HepG2 (cell line): ENCODE results near the gene ISCA2. TPM values are rescaled to one million over a fixed set of nuclear protein-coding genes. Genes with fewer than 3 reads are reported as not detected.

Source experiments
- ATAC-seq: fragments of 200-7000 bp; cut with Tn5 transposase; 3 replicates; pipeline ENCODE4 v1.9.1; 2020; ENCODE audit warnings: mild to moderate bottlenecking, moderate library complexity
- BruUV-seq: library from RNA; stranded (reverse); fragments of 400-500 nt; replicated peaks from 2 replicates; lab custom pipeline; 2021; lab: Mats Ljungman, UMichigan
- CTCF ChIA-PET: fragments of 300-600 bp; formaldehyde crosslinking; extraction: SDS; loops from one replicate; lab custom pipeline; 2021; ENCODE audit warnings: low total read pairs, inconsistent platforms, low intra/inter-chr PET ratio; lab: Yijun Ruan, JAX
- POLR2A ChIA-PET: fragments of 350-600 bp; sonication (Branson Sonifier 250); formaldehyde crosslinking; loops from one replicate; lab custom pipeline; 2020; ENCODE audit warnings: antibody characterized with exemption, inconsistent platforms; lab: Yijun Ruan, JAX
- DNase-seq: peaks from one replicate; pipeline ENCODE4 v3.0.0-alpha.2; 2015; ENCODE audit warnings: low spot score
- FAIRE-seq: peaks from 3 replicates; lab custom pipeline; 2011; peaks lifted over from hg19 to GRCh38; lab: Jason Lieb, UNC
- H2AFZ ChIP-seq: one replicate; pipeline ENCODE4 v1.6.1; 2011; ENCODE audit warnings: low read length, inconsistent platforms
- H3K27ac ChIP-seq: fragments of 300-600 bp; 3 replicates; pipeline ENCODE4 v1.8.0; 2011; ENCODE audit warnings: mixed run types, mild to moderate bottlenecking, mixed read lengths, low read length, inconsistent platforms; ENCODE audit not compliant: insufficient read depth; ENCODE audit errors: extremely low read length
- H3K27me3 ChIP-seq, 2 experiments: fragments of 200-600 bp in 1 of 2; 2 replicates in 1 of 2; 3 replicates in 1 of 2; pipeline versions ENCODE4 v1.6.0 to v1.8.0; 2011; ENCODE audit warnings: low read length in 2 of 2, mild to moderate bottlenecking in 2 of 2, moderate library complexity in 2 of 2, inconsistent platforms in 1 of 2; ENCODE audit not compliant: insufficient read depth in 2 of 2, control insufficient read depth in 1 of 2
- H3K36me3 ChIP-seq, 2 experiments: fragments of 200-600 bp in 1 of 2; replicated peaks in 1 of 2; 2 replicates in 1 of 2; 3 replicates in 1 of 2; pipeline versions ENCODE4 v1.5.1 to v1.8.0; 2011; ENCODE audit warnings: low read length in 2 of 2, inconsistent platforms in 1 of 2; ENCODE audit not compliant: insufficient read depth in 2 of 2, control insufficient read depth in 1 of 2
- H3K4me1 ChIP-seq: 2 replicates; pipeline ENCODE4 v1.5.1; 2012; ENCODE audit warnings: low read length, inconsistent platforms; ENCODE audit not compliant: insufficient read depth
- H3K4me2 ChIP-seq: 2 replicates; pipeline ENCODE4 v1.6.0; 2011; ENCODE audit warnings: low read depth, low read length, inconsistent platforms
- H3K4me3 ChIP-seq, 3 experiments: fragments of 200-600 bp in 1 of 3; sonication (generic), shearing (Covaris generic) in 1 of 3; replicated peaks in 1 of 3; 2 replicates each; pipeline ENCODE4 v1.5.1; 2011 to 2016; ENCODE audit warnings: low read length in 3 of 3, inconsistent platforms in 2 of 3, low read depth in 2 of 3, mild to moderate bottlenecking in 2 of 3, control low read depth in 1 of 3, mixed read lengths in 1 of 3; ENCODE audit not compliant: insufficient read depth in 1 of 3
- H3K79me2 ChIP-seq: one replicate; pipeline ENCODE4 v1.6.1; 2011; ENCODE audit warnings: low read length, inconsistent platforms; ENCODE audit not compliant: insufficient read depth
- H3K9ac ChIP-seq: 2 replicates; pipeline ENCODE4 v1.6.0; 2011; ENCODE audit warnings: mild to moderate bottlenecking, low read depth, low read length, inconsistent platforms; ENCODE audit not compliant: insufficient read depth
- H3K9me3 ChIP-seq: 2 replicates; pipeline ENCODE4 v1.5.1; 2012; ENCODE audit warnings: mild to moderate bottlenecking, low read length
- H4K20me1 ChIP-seq: 2 replicates; pipeline ENCODE4 v1.6.0; 2011; ENCODE audit warnings: inconsistent platforms, mild to moderate bottlenecking, low read length, moderate library complexity; ENCODE audit not compliant: insufficient read depth
- ATF7 ChIP-seq, 2 experiments: fragments of 450-650 bp in 1 of 2; sonication (generic) in 1 of 2; formaldehyde crosslinking in 1 of 2; IDR thresholded peaks; 2 replicates each; pipeline versions ENCODE4 v1.4.0 to v1.6.1; 2016 to 2020; ENCODE audit warnings: antibody characterized with exemption in 1 of 2, mild to moderate bottlenecking in 1 of 2, missing genetic modification reagents in 1 of 2
- CHCHD3 ChIP-seq: sonication (generic); formaldehyde crosslinking; IDR thresholded peaks from 2 replicates; pipeline ENCODE4 v1.8.0; 2022; ENCODE audit warnings: mild to moderate bottlenecking, missing genetic modification reagents, moderate library complexity
- MAFK ChIP-seq, 2 experiments: IDR thresholded peaks in 1 of 2; conservative IDR thresholded peaks in 1 of 2; 2 replicates each; pipeline ENCODE4 v1.6.1; 2011; ENCODE audit warnings: improper control_type of control experiment in 2 of 2, low read length in 2 of 2
- NONO ChIP-seq, 2 experiments: fragments of 450-650 bp in 1 of 2; sonication (generic) in 1 of 2; formaldehyde crosslinking in 1 of 2; IDR thresholded peaks in 1 of 2; conservative IDR thresholded peaks in 1 of 2; 2 replicates each; pipeline versions ENCODE4 v1.6.1 to v1.8.0; 2017 to 2022; ENCODE audit warnings: mild to moderate bottlenecking in 1 of 2, missing genetic modification reagents in 1 of 2, moderate library complexity in 1 of 2
- RFXAP ChIP-seq: sonication (generic); formaldehyde crosslinking; IDR thresholded peaks from 2 replicates; pipeline ENCODE4 v1.4.0; 2020; ENCODE audit warnings: missing genetic modification reagents, borderline replicate concordance
- SOX13 ChIP-seq, 3 experiments: fragments of 450-650 bp in 1 of 3; sonication (generic) in 1 of 3; formaldehyde crosslinking in 1 of 3; IDR thresholded peaks in 2 of 3; conservative IDR thresholded peaks in 1 of 3; 2 replicates each; pipeline versions ENCODE4 v1.5.0 to v1.6.1; 2016 to 2020; ENCODE audit warnings: antibody characterized with exemption in 1 of 3, mild to moderate bottlenecking in 1 of 3, missing compliant biosample characterization in 1 of 3, missing genetic modification reagents in 1 of 3, moderate library complexity in 1 of 3
- ZFP41 ChIP-seq: sonication (generic); formaldehyde crosslinking; IDR thresholded peaks from 2 replicates; pipeline ENCODE4 v1.4.0; 2020; ENCODE audit warnings: mild to moderate bottlenecking, missing genetic modification reagents, borderline replicate concordance
- ZNF337 ChIP-seq: sonication (generic); formaldehyde crosslinking; IDR thresholded peaks from 2 replicates; pipeline ENCODE4 v1.5.1; 2020; ENCODE audit warnings: missing genetic modification reagents, low read depth, mild to moderate bottlenecking, borderline replicate concordance
- ZNF432 ChIP-seq: sonication (generic); formaldehyde crosslinking; IDR thresholded peaks from 2 replicates; pipeline ENCODE4 v1.5.0; 2020; ENCODE audit warnings: missing genetic modification reagents, mild to moderate bottlenecking, borderline replicate concordance
- WGBS: methylation state at CpG from one replicate; pipeline ENCODE4 v1.1.6; 2017; ENCODE audit warnings: low lambda C conversion rate; 5-methylcytosine and 5-hydroxymethylcytosine counted together
- in situ Hi-C: cut with HindIII; loops from 2 replicates; pipeline ENCODE4 v1.10.0; 2017; ENCODE audit warnings: low pct_unique_long_range_greater_than_20kb; ENCODE audit not compliant: extremely low pct_ligation_motif_present
- intact Hi-C: fragments of 100-400 bp; cut with micrococcal nuclease; formaldehyde crosslinking; loops from one replicate; pipeline ENCODE4 v1.10.0; 2022; ENCODE audit not compliant: unreplicated experiment
- polyA plus RNA-seq, 8 experiments: library from polyadenylated mRNA; depleted of rRNA in 3 of 8; stranded (reverse) in 7 of 8; unstranded in 1 of 8; fragments of >200 nt; fragmentation: Illumina TruSeq in 4 of 8; extraction: Trizol in 4 of 8; gene quantifications; 2 replicates each; pipeline versions ENCODE4 v1.2.1 to v1.2.3, GENCODE V29; 2011 to 2016; ENCODE audit warnings: low read depth in 4 of 8, missing spikeins in 1 of 8, mixed read lengths in 1 of 8; ENCODE audit not compliant: insufficient read depth in 1 of 8
- total RNA-seq, 5 experiments: library from RNA; depleted of rRNA; stranded (reverse); fragments of >200 nt; fragmentation: Illumina TruSeq; extraction: Trizol; gene quantifications; 2 replicates each; pipeline ENCODE4 v1.2.3, GENCODE V29; 2016; ENCODE audit warnings: low read depth in 1 of 5
- TF ChIP-seq, protein P1 (sequence below): IDR thresholded peaks from 2 replicates; pipeline ENCODE4 v1.4.0; 2020; ENCODE audit warnings: mild to moderate bottlenecking, missing genetic modification reagents
- TF ChIP-seq, protein P2 (sequence below): sonication (generic); formaldehyde crosslinking; IDR thresholded peaks from 2 replicates; pipeline ENCODE4 v1.5.1; 2020; ENCODE audit warnings: missing genetic modification reagents, mild to moderate bottlenecking, borderline replicate concordance
- TF ChIP-seq, protein P3 (sequence below): sonication (generic); formaldehyde crosslinking; IDR thresholded peaks from 2 replicates; pipeline ENCODE4 v1.4.0; 2020; ENCODE audit warnings: missing genetic modification reagents, mild to moderate bottlenecking, borderline replicate concordance

Gene ISCA2
- total and polyA plus RNA-seq, 2 of the 13 experiments (the other 11 are each of a cell fraction or from before 2014, with no cell fraction given): 32.1 to 43.4 TPM

DNA sequence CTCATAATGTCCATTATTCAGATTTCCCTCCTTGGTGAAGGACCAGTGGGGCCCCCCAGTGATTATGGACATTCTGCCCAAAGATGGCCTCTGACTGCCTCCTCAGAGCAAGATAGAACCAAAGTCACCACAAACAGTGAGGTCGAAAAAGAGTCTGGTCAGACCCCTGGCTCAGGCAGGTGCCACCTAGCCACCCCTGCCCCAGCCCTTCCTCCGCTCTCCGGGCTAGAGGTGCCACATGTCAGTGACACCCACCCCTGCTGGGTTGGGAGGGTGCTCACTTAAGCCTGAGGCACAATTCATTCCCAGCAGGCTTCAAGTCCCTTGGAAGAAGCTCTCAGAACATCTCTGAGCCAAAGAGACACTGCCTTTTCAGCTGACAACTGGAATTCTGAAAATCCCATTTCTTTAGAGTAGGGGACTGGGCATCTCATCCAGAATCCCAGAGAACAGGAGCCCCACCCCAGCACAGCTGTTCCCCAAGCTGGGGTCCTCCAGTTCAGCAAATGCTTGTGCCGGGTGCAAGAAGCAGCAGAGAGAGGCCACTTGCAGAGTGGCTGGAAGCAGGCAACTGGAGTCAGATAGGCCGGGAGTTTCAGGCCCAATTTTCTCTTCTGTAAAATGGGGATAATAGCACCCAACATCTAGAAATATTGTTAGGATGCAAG is 50.3 kb downstream of the ISCA2 start (continued):
- TF ChIP-seq, protein P1, sequence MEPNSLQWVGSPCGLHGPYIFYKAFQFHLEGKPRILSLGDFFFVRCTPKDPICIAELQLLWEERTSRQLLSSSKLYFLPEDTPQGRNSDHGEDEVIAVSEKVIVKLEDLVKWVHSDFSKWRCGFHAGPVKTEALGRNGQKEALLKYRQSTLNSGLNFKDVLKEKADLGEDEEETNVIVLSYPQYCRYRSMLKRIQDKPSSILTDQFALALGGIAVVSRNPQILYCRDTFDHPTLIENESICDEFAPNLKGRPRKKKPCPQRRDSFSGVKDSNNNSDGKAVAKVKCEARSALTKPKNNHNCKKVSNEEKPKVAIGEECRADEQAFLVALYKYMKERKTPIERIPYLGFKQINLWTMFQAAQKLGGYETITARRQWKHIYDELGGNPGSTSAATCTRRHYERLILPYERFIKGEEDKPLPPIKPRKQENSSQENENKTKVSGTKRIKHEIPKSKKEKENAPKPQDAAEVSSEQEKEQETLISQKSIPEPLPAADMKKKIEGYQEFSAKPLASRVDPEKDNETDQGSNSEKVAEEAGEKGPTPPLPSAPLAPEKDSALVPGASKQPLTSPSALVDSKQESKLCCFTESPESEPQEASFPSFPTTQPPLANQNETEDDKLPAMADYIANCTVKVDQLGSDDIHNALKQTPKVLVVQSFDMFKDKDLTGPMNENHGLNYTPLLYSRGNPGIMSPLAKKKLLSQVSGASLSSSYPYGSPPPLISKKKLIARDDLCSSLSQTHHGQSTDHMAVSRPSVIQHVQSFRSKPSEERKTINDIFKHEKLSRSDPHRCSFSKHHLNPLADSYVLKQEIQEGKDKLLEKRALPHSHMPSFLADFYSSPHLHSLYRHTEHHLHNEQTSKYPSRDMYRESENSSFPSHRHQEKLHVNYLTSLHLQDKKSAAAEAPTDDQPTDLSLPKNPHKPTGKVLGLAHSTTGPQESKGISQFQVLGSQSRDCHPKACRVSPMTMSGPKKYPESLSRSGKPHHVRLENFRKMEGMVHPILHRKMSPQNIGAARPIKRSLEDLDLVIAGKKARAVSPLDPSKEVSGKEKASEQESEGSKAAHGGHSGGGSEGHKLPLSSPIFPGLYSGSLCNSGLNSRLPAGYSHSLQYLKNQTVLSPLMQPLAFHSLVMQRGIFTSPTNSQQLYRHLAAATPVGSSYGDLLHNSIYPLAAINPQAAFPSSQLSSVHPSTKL (CRISPR knock-in tag): no peak
- TF ChIP-seq NONO (IDR thresholded peaks at IDR 0.05) (no peak), NONO (CRISPR knock-in tag; conservative IDR thresholded peaks at IDR 0.05) (no peak), ZNF432 (CRISPR knock-in tag) (no peak)

DNA sequence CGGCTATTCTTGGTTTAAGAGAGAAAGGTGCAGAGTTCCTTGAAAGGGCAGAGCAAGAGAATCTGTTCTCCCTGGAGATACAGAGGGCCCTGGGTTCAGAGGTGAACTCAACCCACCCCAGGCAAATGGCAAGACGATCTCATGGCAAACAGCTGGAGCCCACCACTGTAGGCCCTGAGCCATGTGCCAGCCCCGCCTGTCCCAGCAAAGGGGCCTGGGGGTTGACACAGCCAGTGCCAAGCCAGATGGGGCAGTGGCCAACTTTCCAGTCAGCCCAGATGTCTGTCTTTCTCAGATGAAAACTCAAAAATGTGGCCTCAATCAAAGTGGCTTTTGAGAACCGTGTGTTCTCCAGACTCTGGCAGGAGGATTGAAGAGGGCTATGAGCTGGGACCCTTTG is 51.8 kb downstream of the ISCA2 start:
- no peak overlapping the region for H3K27ac ChIP-seq
- in situ Hi-C loops (no loop called here), intact Hi-C loops (no loop called here)
- DNase-seq (no peak), ATAC-seq (no peak), FAIRE-seq (no peak)
- 5% methylated on average over 2 of the region's 4 CpGs for WGBS
- H3K36me3 ChIP-seq: no peaks in the 10 kb centered on the region
- BruUV-seq: no TSS peak
- no peaks in the 10 kb centered on the region for H3K79me2 ChIP-seq
- H4K20me1 ChIP-seq: no peaks in the 10 kb centered on the region
- H3K4me2 ChIP-seq: no peak overlapping the region
- H3K9me3 ChIP-seq: no peaks in the 10 kb centered on the region
- H2AFZ ChIP-seq: no peak overlapping the region
- H3K4me3 ChIP-seq: no peak overlapping the region
- peaks cover 2 to 33% of the 10 kb centered on the region in 2 experiments; a peak in 3 of 5 replicates for H3K27me3 ChIP-seq
- H3K9ac ChIP-seq: no peak overlapping the region
- ChIA-PET CTCF (no interaction called here), POLR2A (no interaction called here)
- H3K4me1 ChIP-seq: peaks cover 8% of the 10 kb centered on the region
- TF ChIP-seq, protein P2, sequence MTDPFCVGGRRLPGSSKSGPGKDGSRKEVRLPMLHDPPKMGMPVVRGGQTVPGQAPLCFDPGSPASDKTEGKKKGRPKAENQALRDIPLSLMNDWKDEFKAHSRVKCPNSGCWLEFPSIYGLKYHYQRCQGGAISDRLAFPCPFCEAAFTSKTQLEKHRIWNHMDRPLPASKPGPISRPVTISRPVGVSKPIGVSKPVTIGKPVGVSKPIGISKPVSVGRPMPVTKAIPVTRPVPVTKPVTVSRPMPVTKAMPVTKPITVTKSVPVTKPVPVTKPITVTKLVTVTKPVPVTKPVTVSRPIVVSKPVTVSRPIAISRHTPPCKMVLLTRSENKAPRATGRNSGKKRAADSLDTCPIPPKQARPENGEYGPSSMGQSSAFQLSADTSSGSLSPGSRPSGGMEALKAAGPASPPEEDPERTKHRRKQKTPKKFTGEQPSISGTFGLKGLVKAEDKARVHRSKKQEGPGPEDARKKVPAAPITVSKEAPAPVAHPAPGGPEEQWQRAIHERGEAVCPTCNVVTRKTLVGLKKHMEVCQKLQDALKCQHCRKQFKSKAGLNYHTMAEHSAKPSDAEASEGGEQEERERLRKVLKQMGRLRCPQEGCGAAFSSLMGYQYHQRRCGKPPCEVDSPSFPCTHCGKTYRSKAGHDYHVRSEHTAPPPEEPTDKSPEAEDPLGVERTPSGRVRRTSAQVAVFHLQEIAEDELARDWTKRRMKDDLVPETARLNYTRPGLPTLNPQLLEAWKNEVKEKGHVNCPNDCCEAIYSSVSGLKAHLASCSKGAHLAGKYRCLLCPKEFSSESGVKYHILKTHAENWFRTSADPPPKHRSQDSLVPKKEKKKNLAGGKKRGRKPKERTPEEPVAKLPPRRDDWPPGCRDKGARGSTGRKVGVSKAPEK (CRISPR knock-in tag): no peak
- TF ChIP-seq ZNF337 (CRISPR knock-in tag) (no peak), MAFK (conservative IDR thresholded peaks at IDR 0.05 in 1 of 2, IDR thresholded peaks at IDR 0.05 in 1 of 2; ENCODE audit: low read length in 2 of 2) (no peak), RFXAP (CRISPR knock-in tag) (no peak), CHCHD3 (no peak), SOX13 (IDR thresholded peaks at IDR 0.05) (no peak), SOX13 (CRISPR knock-in tag; conservative IDR thresholded peaks at IDR 0.05 in 1 of 2, IDR thresholded peaks at IDR 0.05 in 1 of 2) (no peak), ZFP41 (CRISPR knock-in tag) (no peak), ZNF432 (CRISPR knock-in tag) (no peak), ATF7 (IDR thresholded peaks at IDR 0.05) (no peak), ATF7 (CRISPR knock-in tag; IDR thresholded peaks at IDR 0.05) (no peak)
- TF ChIP-seq, protein P3, sequence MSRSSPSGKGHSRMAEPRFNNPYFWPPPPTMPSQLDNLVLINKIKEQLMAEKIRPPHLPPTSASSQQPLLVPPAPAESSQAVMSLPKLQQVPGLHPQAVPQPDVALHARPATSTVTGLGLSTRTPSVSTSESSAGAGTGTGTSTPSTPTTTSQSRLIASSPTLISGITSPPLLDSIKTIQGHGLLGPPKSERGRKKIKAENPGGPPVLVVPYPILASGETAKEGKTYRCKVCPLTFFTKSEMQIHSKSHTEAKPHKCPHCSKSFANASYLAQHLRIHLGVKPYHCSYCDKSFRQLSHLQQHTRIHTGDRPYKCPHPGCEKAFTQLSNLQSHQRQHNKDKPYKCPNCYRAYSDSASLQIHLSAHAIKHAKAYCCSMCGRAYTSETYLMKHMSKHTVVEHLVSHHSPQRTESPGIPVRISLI (CRISPR knock-in tag): no peak
